Astrocyte (in vitro differentiated cells and primary cell): ENCODE data around the gene TIMP2.

Experiments used
- EZH2 ChIP-seq: IDR thresholded peaks from 2 replicates; pipeline ENCODE4 v1.6.1; 2012; ENCODE audit warnings: mild to moderate bottlenecking, low read length, inconsistent platforms; ENCODE audit not compliant: insufficient read depth
- TF ChIP-seq, protein P1 (sequence below): IDR thresholded peaks from 2 replicates; pipeline ENCODE4 v1.5.1; 2011; ENCODE audit warnings: low read depth, mild to moderate bottlenecking, inconsistent platforms, low read length, moderate library complexity; ENCODE audit not compliant: insufficient read depth

DNA sequence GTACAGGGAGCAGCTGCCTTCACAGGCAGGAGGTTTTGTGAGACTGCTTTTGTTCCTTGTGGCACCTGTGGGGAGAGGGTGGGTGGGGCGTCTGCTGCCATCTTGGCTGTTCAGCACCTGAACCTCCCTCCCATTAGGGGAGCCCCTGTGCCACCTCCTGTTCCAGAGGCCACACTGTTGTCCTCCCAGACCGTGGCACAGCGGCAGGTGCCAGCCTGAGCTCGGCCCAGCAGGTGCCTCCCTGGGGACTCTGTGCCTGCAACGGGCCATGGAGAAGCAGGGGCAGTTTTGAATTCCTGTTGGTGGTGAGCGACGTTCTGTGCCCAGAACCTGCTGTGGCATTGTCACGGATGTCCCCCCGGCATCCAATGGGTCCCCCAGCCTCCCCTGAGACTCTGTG, 44.7 kb upstream of the TIMP2 start:
- TF ChIP-seq, protein P1, sequence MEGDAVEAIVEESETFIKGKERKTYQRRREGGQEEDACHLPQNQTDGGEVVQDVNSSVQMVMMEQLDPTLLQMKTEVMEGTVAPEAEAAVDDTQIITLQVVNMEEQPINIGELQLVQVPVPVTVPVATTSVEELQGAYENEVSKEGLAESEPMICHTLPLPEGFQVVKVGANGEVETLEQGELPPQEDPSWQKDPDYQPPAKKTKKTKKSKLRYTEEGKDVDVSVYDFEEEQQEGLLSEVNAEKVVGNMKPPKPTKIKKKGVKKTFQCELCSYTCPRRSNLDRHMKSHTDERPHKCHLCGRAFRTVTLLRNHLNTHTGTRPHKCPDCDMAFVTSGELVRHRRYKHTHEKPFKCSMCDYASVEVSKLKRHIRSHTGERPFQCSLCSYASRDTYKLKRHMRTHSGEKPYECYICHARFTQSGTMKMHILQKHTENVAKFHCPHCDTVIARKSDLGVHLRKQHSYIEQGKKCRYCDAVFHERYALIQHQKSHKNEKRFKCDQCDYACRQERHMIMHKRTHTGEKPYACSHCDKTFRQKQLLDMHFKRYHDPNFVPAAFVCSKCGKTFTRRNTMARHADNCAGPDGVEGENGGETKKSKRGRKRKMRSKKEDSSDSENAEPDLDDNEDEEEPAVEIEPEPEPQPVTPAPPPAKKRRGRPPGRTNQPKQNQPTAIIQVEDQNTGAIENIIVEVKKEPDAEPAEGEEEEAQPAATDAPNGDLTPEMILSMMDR: no peak
- no peak for TF ChIP-seq EZH2
